GM21390 (cell line): ENCODE measurements around the gene TCTN1.

Experiments
- ATAC-seq: cut with Tn5 transposase; IDR thresholded peaks from one replicate; pipeline ENCODE4 v1.9.1; 2021; ENCODE audit not compliant: unreplicated experiment

Gene TCTN1

DNA sequence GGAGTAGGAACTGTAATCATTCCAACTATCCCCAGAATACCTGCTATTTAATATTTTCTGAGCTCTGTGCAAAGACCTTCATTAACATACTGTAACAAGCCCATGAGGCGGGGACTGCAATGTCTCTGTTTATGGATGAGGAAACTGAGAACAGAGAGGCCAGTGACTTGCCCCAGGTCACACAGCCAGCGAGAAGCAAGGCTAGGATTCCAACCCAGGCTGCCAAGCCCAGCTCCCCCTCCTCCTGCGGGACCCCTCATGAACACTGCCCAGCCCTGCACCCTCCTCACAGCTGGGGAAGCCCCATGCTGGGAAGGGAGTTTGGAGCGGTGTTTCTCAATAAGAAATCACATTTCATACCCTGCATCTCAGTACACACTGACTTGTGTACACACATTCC, 64.1 kb downstream of the TCTN1 start:
- ATAC-seq: no peak

DNA sequence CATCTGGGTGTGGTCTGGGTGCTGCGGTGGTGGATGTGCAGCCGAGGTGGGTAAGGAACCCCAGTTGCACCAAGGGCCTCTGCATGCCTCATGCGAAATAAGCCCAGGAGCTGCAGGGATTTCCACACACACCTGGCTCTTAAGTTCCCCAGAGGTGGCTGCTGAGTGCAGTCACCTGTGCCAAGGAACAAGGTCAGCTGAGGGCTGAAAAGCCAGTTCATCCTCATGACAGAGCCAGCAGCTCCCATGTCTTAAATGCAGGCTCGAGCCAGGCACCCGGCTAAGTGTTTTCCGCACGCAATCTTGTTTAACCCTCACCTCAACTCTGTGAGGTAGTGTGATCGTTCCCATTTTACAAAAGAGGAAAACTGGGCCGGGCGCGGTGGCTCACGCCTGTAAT, 65.3 kb downstream of the TCTN1 start:
- no peak for ATAC-seq

DNA sequence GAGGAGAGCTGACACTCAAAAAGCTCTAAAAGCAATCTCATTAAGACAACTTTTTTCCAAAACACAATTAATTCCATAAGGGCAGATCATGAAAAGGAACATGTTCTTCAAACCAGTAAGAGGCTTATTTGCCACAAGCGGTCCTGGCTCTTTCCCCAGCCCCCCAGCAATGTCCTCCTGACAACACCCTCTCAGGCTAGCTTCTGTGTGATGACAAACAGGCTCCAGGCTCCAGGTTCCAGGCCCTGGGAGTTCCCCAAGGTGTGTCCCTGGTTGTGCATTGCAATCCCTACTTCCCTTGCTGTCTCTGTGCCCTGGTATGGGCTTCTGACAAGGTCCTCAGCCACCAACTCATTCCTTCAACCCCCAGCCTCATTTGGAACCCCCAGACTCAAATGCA, 66.1 kb downstream of the TCTN1 start:
- ATAC-seq: no peak

DNA sequence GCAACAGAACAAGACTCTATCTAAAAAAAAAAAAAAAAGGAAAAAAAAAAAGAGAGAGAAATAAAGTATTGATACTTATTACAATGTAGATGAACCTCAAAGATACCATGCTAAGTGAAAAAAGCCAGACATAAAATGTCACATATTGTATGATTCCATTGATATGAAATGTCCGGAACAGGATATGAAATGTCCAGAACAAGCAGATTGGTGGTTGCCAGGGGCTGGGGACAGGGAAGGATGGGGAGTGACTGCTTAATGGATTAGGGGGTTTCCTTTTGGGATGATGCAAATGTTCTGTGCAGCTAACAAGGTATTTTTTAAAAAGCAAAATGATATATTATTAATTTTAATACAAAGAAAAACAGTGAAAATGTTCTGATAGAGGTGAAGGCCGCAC, 70.0 kb downstream of the TCTN1 start:
- no peak for ATAC-seq

DNA sequence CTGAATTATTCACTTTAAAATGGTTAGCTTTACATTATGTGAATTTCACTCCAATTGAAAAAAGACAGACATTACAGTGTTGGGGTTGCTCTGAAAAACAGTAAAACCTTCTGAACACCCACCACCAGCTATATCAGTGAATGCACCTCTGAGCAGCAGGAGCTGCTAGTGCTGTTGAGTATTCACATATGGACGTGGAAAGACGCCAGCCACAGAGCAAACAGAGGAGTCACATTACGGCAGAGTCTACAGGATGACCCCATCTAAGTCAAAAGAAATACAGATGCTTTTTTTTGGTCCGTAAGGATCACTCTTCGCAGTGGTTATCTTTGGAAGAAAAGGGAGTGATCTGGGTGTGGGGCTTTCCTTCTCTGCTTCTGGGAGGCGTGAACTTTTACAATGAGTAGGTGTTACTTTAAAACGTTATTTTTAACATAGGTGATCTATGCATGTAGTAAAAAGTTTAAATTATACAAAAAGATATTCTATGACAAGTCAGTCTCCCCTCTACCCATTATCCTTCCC, 70.4 kb downstream of the TCTN1 start:
- no peak for ATAC-seq

DNA sequence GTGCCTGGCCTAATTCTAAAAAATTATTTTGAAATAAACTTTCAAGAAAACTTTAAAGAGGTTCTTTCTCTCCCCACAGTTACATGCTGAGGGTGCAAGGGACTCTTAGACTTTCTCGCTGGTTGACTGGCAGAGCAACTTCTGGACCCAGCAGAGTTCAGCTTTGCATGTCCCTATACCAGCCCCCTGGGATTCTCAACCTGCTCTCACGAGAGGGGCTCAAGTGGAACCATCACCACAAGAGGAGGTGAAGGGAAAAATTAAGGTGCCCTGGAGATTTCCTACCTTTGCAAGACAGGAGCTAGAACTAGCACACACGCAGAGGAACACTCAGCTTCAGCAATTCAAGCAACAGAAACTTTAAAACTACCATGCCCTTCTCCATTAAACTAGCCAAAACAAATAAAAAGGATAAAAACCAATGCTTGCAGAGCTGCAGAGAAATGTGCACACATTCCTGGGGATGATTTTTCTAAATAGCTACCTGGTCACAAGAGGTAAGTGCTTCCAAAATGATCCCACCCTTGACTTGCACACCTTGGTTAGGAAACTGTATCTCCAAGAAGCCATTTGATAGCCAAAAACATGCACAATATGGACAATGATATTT, 72.5 kb downstream of the TCTN1 start:
- no peak for ATAC-seq

DNA sequence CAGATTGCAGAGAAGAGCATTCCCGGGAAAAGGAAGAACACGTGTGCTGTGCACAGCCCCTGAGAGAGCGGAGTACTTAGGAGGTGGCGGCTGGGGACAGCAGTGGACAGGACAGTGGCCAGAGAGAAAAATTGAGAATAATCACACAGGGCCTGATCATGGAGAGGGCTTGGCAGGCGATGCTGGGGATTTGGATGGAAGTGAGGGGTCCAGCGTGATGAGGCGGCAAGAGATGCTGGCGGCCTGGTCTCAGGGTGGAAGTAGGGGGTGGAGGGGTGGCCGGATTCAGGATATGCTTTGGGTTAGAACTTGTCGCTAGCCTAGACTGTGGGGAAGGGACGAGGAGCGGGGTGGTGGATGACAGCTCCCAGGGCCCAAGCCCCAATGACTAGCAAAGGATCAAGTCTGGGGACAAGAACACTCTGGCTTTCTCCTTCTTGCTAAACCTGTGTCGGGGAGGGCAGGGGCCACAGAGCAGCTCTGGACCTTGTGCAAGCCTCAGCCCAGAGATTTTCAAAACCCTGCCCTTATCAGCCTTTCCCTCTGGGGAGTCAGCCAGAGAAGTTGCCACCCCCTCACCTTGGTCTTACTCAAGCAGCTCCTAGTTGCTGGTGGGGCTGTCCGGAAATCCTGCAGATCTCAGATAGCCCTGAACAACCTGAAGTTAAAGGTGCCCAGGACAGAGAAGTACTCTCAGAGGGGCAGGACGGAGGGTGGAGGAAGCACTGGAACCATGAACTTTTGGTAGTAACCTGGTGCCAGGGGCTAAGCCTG, 73.7 kb downstream of the TCTN1 start:
- no peak for ATAC-seq

DNA sequence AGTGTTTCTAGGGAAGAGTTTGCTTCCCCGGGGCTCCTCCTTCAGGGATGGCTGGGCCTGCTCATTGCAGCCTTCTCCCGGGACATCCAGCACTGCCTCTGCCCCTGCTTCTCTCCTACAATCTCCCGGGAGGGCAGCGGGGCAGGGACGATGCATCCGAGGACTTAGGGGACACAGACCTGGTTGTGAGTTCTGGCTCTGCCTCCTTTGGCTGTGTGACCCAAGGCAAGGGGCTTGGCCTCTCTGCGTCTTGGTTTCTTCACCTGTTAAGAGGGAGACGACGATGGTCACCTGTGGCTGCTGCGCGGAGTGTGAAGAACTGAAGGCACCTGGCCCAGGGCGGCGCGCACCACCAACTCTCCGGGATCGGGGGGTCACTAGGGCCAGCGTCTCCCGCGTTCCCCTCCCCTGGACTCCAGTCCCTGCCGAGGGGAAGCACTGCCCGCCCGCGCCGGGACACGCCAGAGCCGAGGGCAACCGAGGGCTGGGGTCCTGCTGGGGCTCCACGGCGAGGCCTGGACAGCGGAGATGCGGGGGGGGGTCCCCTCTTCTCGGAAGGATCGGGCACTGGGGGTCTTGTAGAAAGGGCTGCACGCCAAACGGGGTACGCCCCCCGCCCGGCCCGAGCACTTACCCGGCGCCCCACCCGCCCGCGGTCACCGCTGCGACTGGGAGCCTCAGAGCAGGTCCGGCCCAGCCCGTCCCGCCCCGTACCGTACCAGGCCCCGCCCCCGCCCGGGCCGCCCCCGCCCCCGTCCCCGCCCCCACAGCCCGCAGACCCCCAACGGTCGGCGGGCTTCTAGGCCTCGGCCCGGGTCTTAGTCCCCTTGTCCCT, 74.7 kb downstream of the TCTN1 start, which contains the start of gene HVCN1:
Gene HVCN1, minus strand, starts transcription at position 670 of the 835 bp plus-strand sequence. CDS start 5,870 bp downstream, outside the sequence.
- ATAC-seq: peak; percentile 6

DNA sequence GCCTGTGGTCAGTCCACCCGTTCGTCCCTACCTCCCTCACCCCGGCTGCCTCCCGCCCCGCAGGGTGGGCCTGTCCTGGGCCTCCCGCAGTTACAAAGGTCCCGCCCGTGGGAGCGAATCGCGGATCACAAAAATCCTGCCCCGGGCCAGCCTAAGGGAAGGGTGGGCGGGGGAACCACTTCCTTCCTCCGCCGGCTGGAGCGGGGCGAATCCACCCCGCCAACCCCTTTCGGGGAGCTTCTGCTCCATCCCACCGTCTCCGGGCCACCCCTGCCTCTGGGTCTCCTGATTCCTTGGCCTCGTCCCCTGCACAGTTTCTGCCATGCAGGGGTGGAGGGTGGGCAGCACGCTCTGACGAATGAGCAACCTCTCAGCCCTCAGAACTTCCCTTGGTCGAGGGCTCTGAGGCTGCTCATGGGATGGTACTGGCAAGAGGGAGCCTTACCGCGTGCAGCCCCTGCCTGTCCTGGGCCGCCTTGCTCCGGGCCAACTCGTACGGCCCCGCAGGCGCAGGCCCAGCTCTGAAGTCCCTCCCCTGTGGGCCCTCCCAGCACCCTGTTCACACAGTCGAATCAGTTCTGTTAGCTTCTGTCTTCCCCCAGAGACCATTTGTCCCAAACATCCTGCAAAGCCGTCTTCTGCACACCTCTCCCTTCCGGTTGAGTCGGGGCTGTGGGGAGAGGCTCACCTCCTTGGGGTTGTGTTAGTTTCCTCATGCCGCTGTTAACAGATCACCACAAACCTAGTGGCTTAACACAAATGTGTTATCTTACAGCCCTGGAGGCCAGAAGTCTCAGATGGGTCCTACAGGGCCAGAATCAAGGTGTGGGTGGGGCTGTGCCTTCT, 75.6 kb downstream of the TCTN1 start:
- peak; percentile 61 for ATAC-seq

DNA sequence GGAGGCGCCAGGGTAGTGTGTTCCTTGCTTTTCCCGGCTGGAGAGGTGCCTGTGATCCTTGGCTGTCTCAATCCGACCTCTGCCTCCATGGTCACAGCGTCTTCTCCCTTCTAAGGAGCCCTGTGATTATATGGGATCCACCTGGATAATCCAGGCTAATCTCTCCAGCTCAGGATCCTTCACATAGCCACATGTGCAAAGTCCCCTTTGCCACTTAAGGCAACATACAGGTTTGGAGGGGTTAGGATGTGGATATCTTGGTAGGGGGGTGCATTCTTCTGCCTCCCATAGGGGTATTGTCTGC, 76.2 kb downstream of the TCTN1 start:
- ATAC-seq: no peak

DNA sequence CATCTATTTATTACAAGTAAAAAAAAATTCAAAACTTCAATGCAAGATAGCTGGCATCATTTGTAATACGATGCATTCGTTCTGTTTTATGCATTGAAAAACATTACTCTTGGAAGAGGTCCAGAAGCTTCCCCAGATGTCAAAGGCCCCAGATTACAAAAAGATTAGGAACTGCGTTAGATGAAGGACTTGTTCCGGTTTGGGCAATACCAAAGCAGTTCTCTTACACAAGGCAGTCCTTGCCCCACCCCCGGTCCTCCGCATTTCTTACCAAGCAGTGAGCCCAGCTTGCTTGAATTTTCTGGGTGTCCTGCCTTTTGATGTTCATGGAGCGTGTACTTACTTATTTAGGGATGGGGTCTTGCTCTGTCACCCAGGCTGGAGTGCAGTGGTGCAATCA, 79.8 kb downstream of the TCTN1 start:
- no peak for ATAC-seq

DNA sequence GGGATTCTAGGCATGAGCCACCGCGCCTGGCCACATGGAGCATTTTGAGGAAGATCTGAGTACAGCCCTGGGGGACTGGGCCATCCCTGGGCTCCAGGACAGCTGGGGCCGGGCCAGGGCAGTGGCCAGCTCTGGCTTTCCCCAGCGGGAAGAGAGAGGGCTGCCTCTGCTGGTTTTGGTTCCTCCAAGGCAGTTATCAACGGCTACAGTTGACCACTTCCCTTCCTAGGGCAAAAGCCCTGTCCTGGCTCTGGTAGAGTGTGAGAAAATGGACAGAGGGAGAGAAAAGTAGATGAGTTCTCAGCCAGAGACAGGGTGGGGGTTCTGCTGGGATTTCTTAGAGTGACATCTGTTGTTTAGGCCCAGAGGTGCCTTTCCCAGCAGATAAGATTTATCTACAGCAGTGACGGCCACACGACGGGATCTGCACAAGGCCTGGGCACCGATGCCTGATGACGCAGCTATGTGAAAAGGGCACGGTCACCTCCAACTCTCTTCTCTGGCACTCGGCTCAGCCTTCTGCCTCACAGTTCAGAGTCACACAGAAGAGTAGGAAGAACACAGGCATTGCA, 80.5 kb downstream of the TCTN1 start:
- ATAC-seq: no peak

DNA sequence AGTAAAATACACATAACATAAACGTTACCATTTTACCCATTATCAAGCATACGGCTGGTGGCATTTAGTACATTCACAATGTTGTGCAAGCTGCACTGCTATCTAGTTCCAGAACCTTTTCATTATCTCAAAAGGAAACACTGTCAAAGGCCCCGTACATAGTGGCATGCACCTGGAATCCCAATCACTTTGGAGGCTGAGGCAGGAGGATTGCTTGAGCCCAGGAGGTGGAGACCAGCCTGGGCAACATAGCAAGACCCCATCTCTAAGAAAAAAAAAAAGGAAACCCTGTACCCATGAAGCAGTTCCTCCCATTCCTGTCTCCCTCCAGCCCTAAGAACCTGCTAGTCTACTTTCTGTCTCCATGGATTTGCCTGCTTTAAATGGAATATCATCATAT, 82.4 kb downstream of the TCTN1 start:
- no peak for ATAC-seq

DNA sequence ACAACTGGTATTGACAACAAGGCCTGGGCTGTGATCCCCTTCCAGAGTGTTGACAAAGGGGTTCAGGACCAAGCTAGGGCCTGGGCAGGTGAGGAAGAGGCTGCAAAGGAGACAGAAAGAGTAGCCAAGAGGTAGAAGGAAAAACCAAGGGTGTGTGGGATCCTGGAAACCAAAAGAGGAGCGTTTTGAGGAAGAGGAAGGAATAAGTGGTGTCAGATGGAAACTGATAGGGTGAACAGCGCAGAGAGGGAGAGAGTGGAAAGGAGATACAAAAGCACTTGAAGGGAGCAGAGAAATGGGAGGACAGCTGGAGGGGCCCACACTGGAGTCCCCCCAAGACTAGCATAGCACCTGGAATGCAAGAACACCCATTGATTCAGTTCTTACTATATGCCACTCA, 83.3 kb downstream of the TCTN1 start:
- ATAC-seq: no peak

DNA sequence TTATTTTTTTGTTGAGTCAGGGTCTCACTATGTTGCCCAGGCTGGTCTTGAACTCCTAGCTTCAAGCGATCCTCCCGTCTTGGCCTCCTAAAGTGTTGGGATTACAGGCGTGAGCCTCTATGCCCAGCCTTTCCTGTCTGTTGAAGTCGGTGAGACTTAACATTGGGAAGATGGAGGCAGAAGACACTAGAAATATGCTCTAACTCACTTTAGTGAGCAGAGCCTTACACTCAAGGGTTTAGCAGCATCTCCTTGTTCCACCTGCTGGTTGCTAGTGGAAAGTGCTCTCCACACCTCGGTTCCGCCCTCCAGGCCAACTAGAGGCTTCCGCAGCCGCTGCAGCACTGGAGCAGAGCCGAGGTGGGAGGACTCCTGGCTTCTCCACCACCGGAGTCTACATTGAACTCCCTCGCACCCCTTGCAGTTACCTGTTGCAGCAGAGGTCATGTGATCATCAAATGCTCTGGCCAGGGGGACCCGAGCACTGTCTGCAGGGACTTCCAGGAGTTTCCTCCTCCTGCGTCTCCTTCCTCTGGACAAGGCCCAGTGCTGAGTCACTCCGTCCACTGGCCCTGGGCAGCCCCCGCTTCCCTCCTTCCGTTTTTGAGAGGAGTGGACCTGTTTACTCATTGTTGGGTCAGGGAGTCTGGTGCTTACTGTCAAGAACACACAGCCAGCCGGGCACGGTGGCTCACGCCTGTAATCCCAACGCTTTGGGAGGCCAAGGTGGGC, 84.4 kb downstream of the TCTN1 start:
- ATAC-seq: peak; percentile 88
